Fibroblast of pulmonary artery (primary cell): ENCODE measurements around the gene HPS1.

Experiments used
- DNase-seq: peaks from one replicate; pipeline ENCODE4 v3.0.0-alpha.2; 2010; ENCODE audit warnings: low read depth
- H3K4me3 ChIP-seq: replicated peaks from 2 replicates; pipeline ENCODE4 v1.5.1; 2011; ENCODE audit warnings: low read depth, mild to moderate bottlenecking, control low read depth, low read length, moderate library complexity
- TF ChIP-seq, protein P1 (sequence below): IDR thresholded peaks from 2 replicates; pipeline ENCODE4 v1.5.1; 2011; ENCODE audit warnings: mild to moderate bottlenecking, control low read depth, low read length, inconsistent platforms; ENCODE audit errors: missing control alignments

Gene HPS1

DNA sequence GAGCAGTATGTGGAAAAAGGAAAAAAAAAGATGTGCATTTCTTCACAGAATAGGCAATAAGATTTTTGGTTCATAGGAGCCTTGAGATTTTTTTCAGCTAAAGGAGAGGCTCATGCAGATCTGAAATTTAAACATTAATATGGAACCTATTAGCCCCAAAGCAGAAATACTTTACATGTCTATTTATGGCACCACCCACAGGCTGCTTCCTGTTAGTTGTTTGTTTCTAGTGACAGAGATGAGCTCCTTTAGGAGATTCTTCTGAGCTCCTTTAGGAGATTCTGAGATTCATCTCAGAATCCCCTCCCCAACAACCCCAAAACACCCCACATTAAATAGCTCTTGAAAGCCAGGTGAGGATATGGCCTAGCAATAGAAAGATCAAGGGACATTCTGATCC, 27.9 kb upstream of the HPS1 start:
- TF ChIP-seq, protein P1, sequence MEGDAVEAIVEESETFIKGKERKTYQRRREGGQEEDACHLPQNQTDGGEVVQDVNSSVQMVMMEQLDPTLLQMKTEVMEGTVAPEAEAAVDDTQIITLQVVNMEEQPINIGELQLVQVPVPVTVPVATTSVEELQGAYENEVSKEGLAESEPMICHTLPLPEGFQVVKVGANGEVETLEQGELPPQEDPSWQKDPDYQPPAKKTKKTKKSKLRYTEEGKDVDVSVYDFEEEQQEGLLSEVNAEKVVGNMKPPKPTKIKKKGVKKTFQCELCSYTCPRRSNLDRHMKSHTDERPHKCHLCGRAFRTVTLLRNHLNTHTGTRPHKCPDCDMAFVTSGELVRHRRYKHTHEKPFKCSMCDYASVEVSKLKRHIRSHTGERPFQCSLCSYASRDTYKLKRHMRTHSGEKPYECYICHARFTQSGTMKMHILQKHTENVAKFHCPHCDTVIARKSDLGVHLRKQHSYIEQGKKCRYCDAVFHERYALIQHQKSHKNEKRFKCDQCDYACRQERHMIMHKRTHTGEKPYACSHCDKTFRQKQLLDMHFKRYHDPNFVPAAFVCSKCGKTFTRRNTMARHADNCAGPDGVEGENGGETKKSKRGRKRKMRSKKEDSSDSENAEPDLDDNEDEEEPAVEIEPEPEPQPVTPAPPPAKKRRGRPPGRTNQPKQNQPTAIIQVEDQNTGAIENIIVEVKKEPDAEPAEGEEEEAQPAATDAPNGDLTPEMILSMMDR: no peak
- no peak for DNase-seq
- H3K4me3 ChIP-seq: no peak overlapping the region

DNA sequence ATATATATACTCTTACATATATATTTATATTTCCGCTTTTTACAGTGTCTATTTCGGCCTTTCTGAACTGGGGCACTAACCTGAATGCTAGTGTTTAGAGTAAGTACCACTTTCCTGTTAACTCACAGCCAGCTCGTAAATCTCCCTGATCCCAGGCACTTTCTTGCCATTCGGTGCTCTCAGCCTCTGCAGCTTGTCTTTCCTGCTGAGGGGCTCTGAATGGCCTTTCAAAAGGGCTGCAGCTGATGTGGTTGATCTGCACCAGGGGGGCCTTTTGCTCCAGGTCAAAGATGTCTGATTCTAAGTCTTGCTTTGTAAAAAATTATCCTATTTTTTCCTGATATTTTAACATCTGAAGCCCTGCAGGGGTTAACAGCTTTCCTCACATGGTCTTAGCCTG, 25.5 kb upstream of the HPS1 start:
- no peak overlapping the region for H3K4me3 ChIP-seq
- no peak for DNase-seq
- TF ChIP-seq, protein P1: no peak

DNA sequence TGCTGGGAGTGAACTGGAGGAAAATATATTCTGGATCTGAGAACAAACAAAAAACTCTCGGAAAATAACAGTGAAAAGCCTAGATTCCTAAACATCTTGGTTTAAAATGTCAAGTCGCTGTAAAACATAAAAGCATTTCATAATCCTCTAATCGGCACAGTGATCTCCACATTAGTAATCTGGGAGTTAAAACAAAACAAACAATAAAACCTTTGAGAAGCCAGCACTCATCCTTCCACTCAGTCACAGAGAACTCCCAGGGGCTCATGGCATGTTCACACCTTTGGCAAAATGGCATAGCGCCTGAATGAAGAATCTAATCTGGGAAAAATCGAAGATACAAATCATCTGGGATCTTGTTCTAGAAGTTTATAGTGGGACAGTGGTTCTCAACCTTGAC, 24.1 kb upstream of the HPS1 start:
- DNase-seq: no peak
- no peak overlapping the region for H3K4me3 ChIP-seq
- TF ChIP-seq, protein P1: no peak

DNA sequence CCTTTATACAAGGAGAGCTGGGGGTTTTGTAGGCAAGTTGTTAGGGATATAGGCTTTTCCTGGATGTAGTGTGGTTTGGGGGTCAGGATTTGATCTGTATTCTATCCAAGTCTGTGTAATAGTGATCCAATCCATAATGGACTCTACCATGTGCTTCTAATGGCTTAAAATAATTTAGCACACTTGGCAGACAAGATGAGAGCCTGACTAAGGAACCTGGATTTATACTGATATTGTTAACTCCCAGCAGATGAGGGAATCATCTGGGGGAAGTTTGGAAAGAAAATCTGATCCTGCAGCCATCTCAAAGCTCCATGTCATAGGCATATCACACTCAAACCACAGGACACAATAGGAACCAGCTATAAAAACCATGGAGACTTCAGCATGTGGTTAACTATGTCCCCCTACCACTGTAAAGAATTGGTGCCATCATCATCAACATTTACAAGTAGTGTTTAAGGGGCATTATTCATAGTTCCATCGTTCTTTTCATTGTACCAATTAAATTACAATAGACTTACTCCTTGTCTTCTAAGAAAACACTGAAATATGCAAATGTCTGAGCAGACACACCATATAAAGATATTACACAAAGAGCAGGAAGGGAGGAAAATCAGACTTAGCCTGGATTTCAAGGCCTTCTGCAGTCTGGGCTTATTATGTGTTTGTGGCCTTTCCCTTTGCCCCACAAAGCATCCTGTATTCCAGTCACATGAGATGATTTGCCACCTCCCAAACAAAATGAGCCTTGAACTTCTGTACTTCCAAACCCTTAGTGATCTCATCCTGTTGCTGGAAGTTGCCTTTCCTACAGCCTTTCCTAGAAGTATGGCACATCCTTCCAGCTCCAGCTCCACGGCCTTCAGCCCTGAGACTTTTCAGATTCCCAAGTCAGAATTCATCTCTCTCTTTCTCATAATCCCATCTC, 22.5 kb upstream of the HPS1 start:
- H3K4me3 ChIP-seq: no peak overlapping the region
- DNase-seq: peak; percentile 48

DNA sequence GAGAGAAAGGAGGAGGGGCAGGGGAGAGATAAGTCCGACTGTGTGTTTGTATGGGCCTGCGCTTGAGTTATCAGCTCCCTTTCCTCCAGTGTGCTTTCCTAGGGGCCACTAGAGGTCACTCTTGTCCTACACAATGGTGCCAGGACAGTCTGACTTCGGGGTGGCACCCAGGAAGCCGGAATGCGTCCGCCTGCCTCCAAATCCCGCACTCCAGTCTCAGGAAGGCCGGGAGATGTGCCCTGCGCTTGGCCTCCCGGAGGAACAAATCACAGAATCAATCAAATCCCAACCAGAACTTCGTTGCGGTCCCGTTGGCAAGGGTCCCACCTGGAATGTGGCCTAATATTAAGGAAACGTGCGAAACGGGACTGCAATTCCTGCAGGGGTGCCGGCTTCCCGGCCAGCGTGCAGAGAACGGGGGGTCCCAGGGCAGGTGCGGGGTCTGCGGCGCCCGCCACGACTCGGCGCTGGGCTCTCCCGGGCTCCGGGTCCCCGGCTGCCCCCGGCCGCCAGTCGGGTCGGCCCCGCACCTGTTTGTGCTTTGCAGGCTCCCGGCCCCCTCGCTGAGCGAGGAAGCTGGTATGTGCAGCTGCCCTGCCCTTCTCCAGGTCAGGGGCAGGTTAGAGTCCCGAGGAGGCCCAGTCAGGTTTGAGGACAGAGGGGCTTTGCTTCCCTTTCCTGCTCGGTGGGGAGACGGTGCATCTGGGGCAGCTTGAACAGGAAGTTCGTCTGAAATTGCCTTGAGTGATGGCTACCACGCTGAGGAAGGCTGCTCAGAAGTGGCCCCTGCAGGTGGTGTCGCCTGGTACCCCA, 21.0 kb upstream of the HPS1 start:
- DNase-seq: peak; percentile 90
- TF ChIP-seq, protein P1: peak; percentile 84
- H3K4me3 ChIP-seq: peak overlapping the region; percentile 57

More for the DNA sequence above, 22.5 kb upstream of the HPS1 start:
- TF ChIP-seq, protein P1: no peak

DNA sequence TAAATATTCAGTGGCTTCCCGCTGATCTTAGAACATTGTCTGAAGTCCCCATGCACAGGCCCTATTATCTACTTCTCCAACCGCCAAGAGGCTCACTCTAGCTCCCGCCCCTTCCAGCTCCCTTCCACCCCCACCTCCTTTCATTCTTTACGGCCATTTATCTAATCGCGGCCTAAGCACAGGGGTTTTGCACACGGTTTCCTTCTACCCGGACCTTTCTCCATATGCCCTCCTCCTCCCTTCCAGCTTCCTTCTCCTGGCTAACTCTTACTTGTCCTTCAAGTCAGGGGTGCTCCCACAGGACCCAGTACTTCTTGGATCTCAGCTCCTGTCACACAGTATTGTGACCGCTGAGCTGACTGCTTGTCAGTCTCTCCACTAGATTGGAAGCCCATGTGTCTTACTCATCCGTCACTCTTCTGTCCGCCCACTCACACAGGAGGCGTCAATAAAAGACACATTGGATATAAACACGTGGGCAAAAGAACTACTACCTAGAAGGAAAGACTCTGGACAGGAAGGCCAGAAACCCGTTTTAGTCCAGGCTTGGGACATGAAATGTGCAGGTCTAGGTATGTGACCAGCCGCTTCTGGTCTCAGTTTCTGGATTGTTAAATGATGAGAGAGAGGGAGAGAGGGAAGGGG, 20.2 kb upstream of the HPS1 start:
- no peak overlapping the region for H3K4me3 ChIP-seq
- DNase-seq: no peak
- TF ChIP-seq, protein P1: no peak
